ENCODE data around the gene POFUT1. TPM values are rescaled to one million over a fixed set of nuclear protein-coding genes. Genes with fewer than 3 reads are reported as not detected.

POFUT1 gene
- total and polyA plus RNA-seq, 2 of the 8 experiments (the other 6 are each of a cell fraction or from before 2014, with no cell fraction given): 19.4 to 24.4 TPM

GRCh38 chr20:32189123-32189410 is 18.6 kb upstream of the POFUT1 start (continued):
- no peak for TF ChIP-seq JUND (IDR thresholded peaks at IDR 0.05; ENCODE audit: low read length)
- no peak for TF ChIP-seq CBX5 (IDR thresholded peaks at IDR 0.05; ENCODE audit: low read depth, low read length)
- TF ChIP-seq EGR1 (IDR thresholded peaks at IDR 0.05; ENCODE audit: borderline replicate concordance, low read depth, low read length): no peak
- no peak for TF ChIP-seq RNF2 (IDR thresholded peaks at IDR 0.05; ENCODE audit: borderline replicate concordance, low read depth, low read length, missing control alignments, poor library complexity, severe bottlenecking)
- no peak for TF ChIP-seq RAD21 (IDR thresholded peaks at IDR 0.05 in 1 of 2, conservative IDR thresholded peaks at IDR 0.05 in 1 of 2; ENCODE audit: low read depth in 2 of 2, low read length in 2 of 2)
- no peak for TF ChIP-seq HDAC2 (IDR thresholded peaks at IDR 0.05; ENCODE audit: borderline replicate concordance in 1 of 2, low read depth in 2 of 2, low read length in 2 of 2)
- TF ChIP-seq GTF2F1 (IDR thresholded peaks at IDR 0.05; ENCODE audit: borderline replicate concordance, low read depth, low read length): no peak
